MG63 (cell line): ENCODE results near the gene RPL22L1. TPM values are rescaled to one million over a fixed set of nuclear protein-coding genes. Genes with fewer than 3 reads are reported as not detected.
"Not testable (repeated sequence)": the region's sequence is repeated elsewhere in the genome, so short reads cannot be mapped to it uniquely, and the experiment has no call there.

Source experiments
- DNase-seq: peaks from one replicate; pipeline ENCODE4 v3.0.0-alpha.2; 2020
- H3K27me3 ChIP-seq: fragments of 250-450 bp; sonication (Bioruptor Pico); 2 replicates; pipeline ENCODE4 v1.5.1; 2020; ENCODE audit warnings: mild to moderate bottlenecking, moderate library complexity
- H3K36me3 ChIP-seq: fragments of 250-450 bp; sonication (Bioruptor Pico); 2 replicates; pipeline ENCODE4 v1.5.1; 2020; ENCODE audit warnings: mild to moderate bottlenecking, moderate library complexity
- H3K4me3 ChIP-seq: fragments of 250-450 bp; sonication (Bioruptor Pico); 2 replicates; pipeline ENCODE4 v1.5.1; 2020; ENCODE audit warnings: mild to moderate bottlenecking, moderate library complexity
- H3K9me3 ChIP-seq: fragments of 250-450 bp; sonication (Bioruptor Pico); 2 replicates; pipeline ENCODE4 v1.5.1; 2020; ENCODE audit warnings: mild to moderate bottlenecking, moderate library complexity
- total RNA-seq: library from RNA; depleted of rRNA; stranded (reverse); fragments of >200 nt; shearing (Covaris generic); gene quantifications from 2 replicates; pipeline ENCODE4 v1.2.3, GENCODE V29; 2014; ENCODE audit warnings: low replicate concordance

Gene RPL22L1
- total RNA-seq, 1 experiment from 2014 or later = 249 TPM

- H3K27me3 ChIP-seq = no peaks in the 10 kb centered on the region
- DNase-seq = no peak
These were observed 11.4 kb downstream of the RPL22L1 start for GRCh38 chr3:170858599-170858998.

GRCh38 chr3:170852324-170852723 lies 17.7 kb downstream of the RPL22L1 start:
- no peaks in the 10 kb centered on the region for H3K27me3 ChIP-seq
- H3K36me3 ChIP-seq = no peaks in the 10 kb centered on the region
- H3K9me3 ChIP-seq = no peaks in the 10 kb centered on the region
- no peak overlapping the region for H3K4me3 ChIP-seq
- no peak for DNase-seq

More at GRCh38 chr3:170858599-170858998, 11.4 kb downstream of the RPL22L1 start:
- no peaks in the 10 kb centered on the region for H3K9me3 ChIP-seq
- no peak overlapping the region for H3K4me3 ChIP-seq
- H3K36me3 ChIP-seq = no peaks in the 10 kb centered on the region

GRCh38 chr3:170848292-170848917 lies 21.6 kb downstream of the RPL22L1 start:
- Histone ChIP-seq H3K27me3 (no peaks in the 10 kb centered on the region), H3K4me3 (no peak overlapping the region), H3K36me3 (no peaks in the 10 kb centered on the region), H3K9me3 (no peaks in the 10 kb centered on the region)
- no peak for DNase-seq

GRCh38 chr3:170844377-170844776 lies 25.6 kb downstream of the RPL22L1 start:
- H3K27me3 ChIP-seq = no peaks in the 10 kb centered on the region
- no peak overlapping the region for H3K4me3 ChIP-seq
- no peaks in the 10 kb centered on the region for H3K36me3 ChIP-seq
- DNase-seq = no peak
- no peaks in the 10 kb centered on the region for H3K9me3 ChIP-seq

GRCh38 chr3:170840291-170840859 lies 29.6 kb downstream of the RPL22L1 start:
- no peak for DNase-seq

GRCh38 chr3:170839518-170840100 lies 30.4 kb downstream of the RPL22L1 start:
- Histone ChIP-seq H3K36me3 (no peaks in the 10 kb centered on the region), H3K27me3 (no peaks in the 10 kb centered on the region; the same call in 1 of the 2 replicates), H3K9me3 (no peaks in the 10 kb centered on the region), H3K4me3 (no peak overlapping the region)
- DNase-seq = no peak

More at GRCh38 chr3:170840291-170840859, 29.6 kb downstream of the RPL22L1 start:
- no peaks in the 10 kb centered on the region for H3K36me3 ChIP-seq
- no peaks in the 10 kb centered on the region for H3K27me3 ChIP-seq
- no peaks in the 10 kb centered on the region for H3K9me3 ChIP-seq
- no peak overlapping the region for H3K4me3 ChIP-seq

- Histone ChIP-seq H3K9me3 (no peaks in the 10 kb centered on the region), H3K36me3 (no peaks in the 10 kb centered on the region), H3K4me3 (no peak overlapping the region), H3K27me3 (peaks cover 3% of the 10 kb centered on the region; the same call in 1 of the 2 replicates)
- no peak for DNase-seq
These were observed 33.5 kb downstream of the RPL22L1 start for GRCh38 chr3:170836491-170836890.

GRCh38 chr3:170835336-170835735 lies 34.7 kb downstream of the RPL22L1 start:
- Histone ChIP-seq H3K36me3 (no peaks in the 10 kb centered on the region), H3K4me3 (no peak overlapping the region), H3K27me3 (peaks cover 3% of the 10 kb centered on the region; the same call in 1 of the 2 replicates), H3K9me3 (no peaks in the 10 kb centered on the region)
- DNase-seq = peak; percentile 7

GRCh38 chr3:170830580-170830979 lies 39.4 kb downstream of the RPL22L1 start:
- no peak for DNase-seq
- Histone ChIP-seq H3K9me3 (no peaks in the 10 kb centered on the region), H3K36me3 (no peaks in the 10 kb centered on the region), H3K27me3 (peaks cover 3% of the 10 kb centered on the region; the same call in 1 of the 2 replicates), H3K4me3 (no peak overlapping the region)

GRCh38 chr3:170829546-170830272 lies 40.3 kb downstream of the RPL22L1 start:
- no peaks in the 10 kb centered on the region for H3K9me3 ChIP-seq
- no peaks in the 10 kb centered on the region for H3K36me3 ChIP-seq
- no peak overlapping the region for H3K4me3 ChIP-seq
- no peak for DNase-seq
- peaks cover 3% of the 10 kb centered on the region; the same call in 1 of the 2 replicates for H3K27me3 ChIP-seq

GRCh38 chr3:170826047-170826446 lies 43.9 kb downstream of the RPL22L1 start:
- no peaks in the 10 kb centered on the region for H3K9me3 ChIP-seq
- no peaks in the 10 kb centered on the region for H3K36me3 ChIP-seq
- no peak for DNase-seq
- H3K4me3 ChIP-seq = no peak overlapping the region
- H3K27me3 ChIP-seq = no peaks in the 10 kb centered on the region

GRCh38 chr3:170823562-170823961 lies 46.4 kb downstream of the RPL22L1 start:
- not testable (repeated sequence) for H3K9me3 ChIP-seq, DNase-seq, H3K4me3 ChIP-seq

GRCh38 chr3:170818325-170818724 lies 51.7 kb downstream of the RPL22L1 start:
- DNase-seq, H3K4me3 ChIP-seq: not testable (repeated sequence)

More at GRCh38 chr3:170823562-170823961, 46.4 kb downstream of the RPL22L1 start:
- not testable (repeated sequence) for H3K36me3 ChIP-seq, H3K27me3 ChIP-seq

GRCh38 chr3:170817471-170817870 lies 52.5 kb downstream of the RPL22L1 start:
- not testable (repeated sequence) for H3K27me3 ChIP-seq, H3K9me3 ChIP-seq, DNase-seq, H3K4me3 ChIP-seq, H3K36me3 ChIP-seq

More at GRCh38 chr3:170818325-170818724, 51.7 kb downstream of the RPL22L1 start:
- H3K27me3 ChIP-seq, H3K36me3 ChIP-seq, H3K9me3 ChIP-seq: not testable (repeated sequence)

- Histone ChIP-seq H3K9me3 (no peaks in the 10 kb centered on the region), H3K27me3 (no peaks in the 10 kb centered on the region), H3K36me3 (no peaks in the 10 kb centered on the region), H3K4me3 (no peak overlapping the region)
- DNase-seq = no peak
These were observed 53.2 kb downstream of the RPL22L1 start for GRCh38 chr3:170816841-170817240.

- Histone ChIP-seq H3K36me3 (no peaks in the 10 kb centered on the region), H3K9me3 (no peaks in the 10 kb centered on the region), H3K4me3 (no peak overlapping the region), H3K27me3 (no peaks in the 10 kb centered on the region)
- DNase-seq = no peak
These were observed 53.7 kb downstream of the RPL22L1 start for GRCh38 chr3:170816341-170816740.

GRCh38 chr3:170815936-170816335 lies 54.1 kb downstream of the RPL22L1 start:
- no peaks in the 10 kb centered on the region for H3K27me3 ChIP-seq
- H3K36me3 ChIP-seq = no peaks in the 10 kb centered on the region
- DNase-seq = no peak
- no peak overlapping the region for H3K4me3 ChIP-seq
- H3K9me3 ChIP-seq = no peaks in the 10 kb centered on the region
